GM21528 (cell line): Measurements from ENCODE around the gene ZMYM5.
"Not testable (repeated sequence)": the region's sequence is repeated elsewhere in the genome, so short reads cannot be mapped to it uniquely, and the experiment has no call there.

Source experiments
- ATAC-seq: cut with Tn5 transposase; IDR thresholded peaks from one replicate; pipeline ENCODE4 v1.9.1; 2021; ENCODE audit warnings: mild to moderate bottlenecking, moderate library complexity; ENCODE audit not compliant: unreplicated experiment, low FRiP score

Gene ZMYM5

DNA sequence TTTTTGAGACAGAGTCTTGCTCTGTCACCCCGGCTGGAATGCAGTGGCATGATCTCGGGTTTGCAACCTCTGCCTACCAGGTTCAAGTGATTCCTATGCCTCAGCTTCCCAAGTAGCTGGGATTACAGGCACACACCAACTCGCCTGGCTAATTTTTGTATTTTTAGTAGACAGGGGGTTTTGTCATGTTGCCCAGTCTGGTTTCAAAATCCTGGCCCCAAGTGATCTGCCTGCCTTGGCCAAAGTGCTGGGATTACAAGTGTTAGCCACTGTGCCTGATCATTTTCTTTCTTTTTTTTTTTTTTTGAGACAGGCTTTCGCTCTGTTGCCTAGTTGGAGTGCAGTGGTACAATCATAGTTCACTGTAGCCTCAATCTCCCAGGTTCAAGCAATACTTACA is 28.7 kb downstream of the ZMYM5 start:
- ATAC-seq: no peak

DNA sequence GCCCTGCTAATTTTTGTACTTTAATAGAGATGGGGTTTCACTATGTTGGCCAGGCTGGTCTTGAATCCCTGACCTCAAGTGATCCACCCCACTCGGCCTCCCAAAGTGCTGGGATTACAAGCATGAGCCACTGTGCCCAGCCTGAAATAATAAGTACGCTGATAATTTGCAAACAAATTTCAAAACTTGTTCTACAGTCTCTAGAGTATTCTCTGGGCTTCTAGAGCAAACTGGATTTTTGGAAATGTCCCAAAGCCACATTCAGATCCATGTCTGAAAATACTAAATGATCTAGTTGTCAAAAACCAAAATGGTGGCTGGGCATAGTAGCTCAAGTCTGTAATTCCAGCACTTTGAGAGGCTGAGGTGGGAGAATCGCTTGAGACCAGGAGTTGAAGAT is 40.8 kb downstream of the ZMYM5 start:
- ATAC-seq: no peak

DNA sequence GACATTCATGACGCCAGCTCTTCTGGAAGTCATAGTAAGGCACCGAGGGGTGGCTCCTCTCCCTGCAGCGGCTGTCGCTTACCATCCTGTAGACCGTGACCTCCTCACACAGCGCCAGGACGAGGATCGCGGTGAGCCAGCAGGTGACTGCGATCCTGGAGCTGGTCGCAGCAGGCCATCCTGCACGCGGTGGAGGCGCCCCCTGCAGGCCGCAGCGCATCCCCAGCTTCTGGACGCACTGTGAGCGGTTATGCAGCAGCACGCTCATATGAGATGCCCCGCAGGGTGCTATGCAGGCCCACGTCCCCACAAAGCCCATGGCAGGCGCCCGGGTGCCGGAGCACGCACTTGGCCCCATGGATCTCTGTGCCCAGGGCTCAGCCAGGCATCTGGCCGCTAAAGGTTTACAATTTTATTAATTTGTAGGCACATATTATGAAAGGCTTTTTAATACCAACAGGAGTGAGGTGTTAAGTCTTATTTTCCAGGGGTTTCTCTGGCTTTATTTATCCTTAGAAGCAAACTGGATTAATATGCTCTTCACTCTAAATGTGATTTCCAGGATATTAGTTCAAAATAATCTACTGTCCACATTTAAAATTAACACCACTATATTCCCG is 45.1 kb downstream of the ZMYM5 start:
- no peak for ATAC-seq

DNA sequence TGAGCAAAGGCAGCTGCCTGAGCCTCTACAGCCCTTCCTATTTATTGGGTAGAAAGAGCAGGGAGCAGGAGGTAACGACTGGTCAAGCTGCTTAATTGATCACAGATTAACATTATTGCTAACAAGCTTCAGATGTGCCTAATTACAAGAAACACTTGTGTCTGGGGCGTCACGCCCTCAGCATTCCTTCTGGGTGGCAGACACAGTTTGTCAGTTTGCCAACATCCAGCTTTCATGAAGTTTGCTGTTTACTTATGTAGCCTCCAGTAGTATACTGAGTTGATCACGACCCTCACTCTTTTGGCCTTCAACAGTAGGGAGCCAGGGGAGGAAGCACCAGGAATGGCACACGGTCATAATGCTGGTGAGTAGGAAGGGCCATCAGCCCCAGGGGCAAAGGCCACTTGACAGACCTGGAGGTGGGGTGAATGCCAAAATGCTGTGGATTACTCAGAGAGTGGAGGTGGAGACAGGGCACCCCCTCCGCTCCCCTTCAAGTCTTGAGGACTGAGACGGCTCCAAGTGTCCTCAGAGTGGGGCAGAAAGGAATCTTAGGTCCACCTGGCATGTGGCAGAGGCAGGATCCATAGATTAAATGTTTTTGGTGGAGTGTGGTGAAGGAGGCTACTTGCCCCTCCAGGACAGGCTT is 45.8 kb downstream of the ZMYM5 start:
- no peak for ATAC-seq

DNA sequence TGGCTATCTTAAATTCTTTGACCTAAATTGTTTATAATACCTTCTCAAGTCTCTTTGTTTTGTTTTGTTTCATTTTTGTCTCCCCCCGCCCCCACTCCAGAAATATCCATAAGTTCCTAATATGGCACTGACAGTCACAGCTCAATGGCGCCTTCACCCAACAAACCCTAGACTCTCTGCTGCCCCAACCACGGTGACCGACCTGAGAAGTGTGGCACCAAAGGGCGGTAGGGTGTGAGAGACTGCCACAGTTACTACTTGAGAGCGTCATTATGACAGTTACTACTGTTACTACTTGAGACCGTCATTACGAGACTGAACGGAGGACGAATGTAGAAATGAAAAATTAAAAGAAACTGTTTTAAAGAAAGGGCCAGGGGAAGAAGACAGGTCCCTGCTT is 46.3 kb downstream of the ZMYM5 start:
- no peak for ATAC-seq

DNA sequence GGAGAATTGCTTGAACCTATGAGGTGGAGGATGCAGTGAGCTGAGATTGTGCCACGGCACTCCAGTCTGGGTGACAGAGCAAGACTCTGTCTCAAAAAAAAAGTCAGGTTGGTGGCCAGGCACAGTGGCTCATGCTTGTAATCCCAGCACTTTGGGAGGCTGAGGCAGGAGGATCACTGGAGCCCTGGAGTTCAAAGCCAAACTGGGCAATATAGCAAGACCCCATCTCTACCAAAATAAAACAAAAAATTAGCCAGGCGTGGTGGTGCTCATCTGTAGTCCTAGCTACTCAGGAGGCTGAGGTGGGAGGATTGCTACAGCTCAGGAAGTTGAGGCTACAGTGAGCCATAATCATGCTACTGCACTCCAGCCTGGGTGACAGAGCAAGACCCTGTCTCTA is 47.6 kb downstream of the ZMYM5 start:
- ATAC-seq: not testable (repeated sequence)

DNA sequence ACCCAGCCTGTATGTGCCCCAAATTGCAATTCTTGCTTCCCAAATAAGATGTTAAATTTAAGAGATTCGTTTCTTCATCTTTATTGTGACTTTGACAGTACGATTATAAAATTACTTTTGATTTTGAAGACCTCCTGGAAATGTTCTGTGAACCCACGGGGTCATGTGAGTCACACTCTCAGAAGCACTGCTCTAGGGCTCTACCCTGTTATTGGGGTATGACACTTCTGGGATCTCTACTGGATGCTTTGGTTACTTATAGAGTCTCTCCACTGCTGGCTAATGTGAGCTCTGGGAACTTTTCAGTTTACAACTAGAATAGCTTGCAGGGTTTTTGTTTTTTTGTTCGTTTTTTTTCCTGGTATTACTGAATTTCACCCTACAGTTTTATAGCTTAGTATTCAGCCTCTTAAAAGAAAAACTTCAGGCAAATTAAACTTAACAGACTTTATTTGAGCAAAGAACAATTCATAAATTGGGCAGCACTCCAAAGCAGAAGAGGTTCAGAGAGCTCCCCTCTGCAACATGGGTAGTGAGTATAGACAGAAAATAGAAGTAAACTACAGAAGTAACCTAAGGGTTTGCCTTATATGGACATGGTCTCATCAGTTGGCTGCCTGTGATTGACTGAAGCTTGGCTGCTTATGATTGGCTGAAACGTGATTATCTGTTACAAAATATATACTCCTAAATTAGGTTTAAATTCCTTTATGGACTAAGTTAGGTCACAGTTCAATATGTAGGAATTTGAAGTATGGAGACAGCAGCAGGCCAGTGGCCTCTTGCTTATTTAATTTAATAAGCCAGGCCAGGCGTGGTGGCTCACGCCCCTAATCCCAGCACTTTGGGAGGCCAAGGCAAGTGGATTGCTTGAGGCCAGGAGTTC is 52.2 kb downstream of the ZMYM5 start:
- ATAC-seq: no peak

DNA sequence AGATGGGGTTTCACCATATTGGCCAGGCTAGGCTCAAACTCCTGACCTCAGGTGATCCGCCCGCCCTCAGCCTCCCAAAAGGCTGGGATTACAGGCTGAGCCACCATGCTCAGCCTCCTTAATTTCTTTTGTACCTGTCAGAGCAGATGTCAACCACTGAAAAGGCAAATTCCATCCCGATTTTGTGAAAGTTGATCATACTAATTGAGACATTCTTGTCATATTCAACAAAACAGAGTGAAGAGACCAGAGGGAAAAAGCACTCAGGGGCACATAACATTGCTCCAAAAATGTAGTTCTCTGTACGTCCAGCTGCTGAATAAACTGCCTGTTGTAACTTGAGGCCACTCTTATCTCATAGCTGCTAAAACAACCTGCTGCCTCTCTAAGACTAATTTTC is 53.3 kb downstream of the ZMYM5 start:
- no peak for ATAC-seq

DNA sequence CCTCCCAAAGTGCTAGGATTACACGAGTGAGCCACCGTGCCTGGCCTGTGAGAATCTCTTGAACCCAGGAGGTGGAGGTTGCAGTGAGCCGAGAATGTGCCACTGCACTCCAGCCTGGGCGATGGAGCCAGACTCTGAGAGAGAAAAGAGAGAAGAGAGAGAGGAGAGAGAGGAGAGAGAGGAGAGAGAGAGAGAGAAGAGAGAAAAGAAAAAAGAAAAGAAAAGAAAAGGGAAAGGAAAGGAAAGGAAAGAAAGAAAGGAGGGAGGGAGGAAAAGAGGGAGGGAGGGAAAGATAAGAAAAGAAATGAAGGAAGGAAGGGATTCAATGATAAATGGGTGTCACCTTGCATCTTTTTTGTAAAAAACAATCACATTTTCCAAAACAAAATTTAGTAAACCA is 57.7 kb downstream of the ZMYM5 start:
- ATAC-seq: no peak

DNA sequence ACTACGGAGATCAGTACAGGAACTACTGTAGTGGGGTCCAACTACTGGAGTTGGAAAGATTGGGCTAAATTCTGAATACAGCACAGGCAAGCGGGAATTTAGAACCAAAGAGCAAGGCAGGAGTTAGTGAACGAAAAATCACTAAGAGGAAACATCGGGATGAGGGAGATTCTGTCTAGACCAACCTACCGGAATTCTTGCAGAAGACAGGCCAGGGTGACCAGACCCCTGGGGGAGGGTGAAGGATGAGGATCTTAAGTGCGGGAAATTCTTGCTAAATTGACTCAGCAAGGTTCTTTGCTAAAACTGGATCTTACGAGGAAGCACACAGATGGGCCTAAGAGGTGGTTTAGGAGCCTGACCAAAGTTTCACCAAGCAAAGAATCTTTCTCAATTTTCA is 67.5 kb downstream of the ZMYM5 start:
- no peak for ATAC-seq

DNA sequence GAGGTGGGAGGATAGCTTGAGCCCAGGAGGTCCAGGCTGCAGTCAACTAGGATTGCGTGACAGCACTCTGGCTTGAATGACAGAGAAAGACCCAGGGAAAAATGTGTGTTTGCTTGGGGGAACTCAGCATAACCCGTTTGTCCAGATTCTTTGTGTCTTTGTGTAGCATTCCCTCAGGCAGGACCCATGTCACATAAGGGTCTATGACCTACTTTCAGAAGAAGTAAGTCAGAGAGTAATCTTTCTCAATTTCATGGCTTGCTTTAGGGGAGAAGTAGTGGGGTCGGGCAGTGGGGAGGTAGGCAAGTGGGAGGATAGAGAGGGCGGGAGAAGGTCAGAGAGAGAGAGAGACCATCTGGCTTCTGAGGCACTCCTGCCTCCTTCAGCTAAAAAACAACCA is 68.8 kb downstream of the ZMYM5 start:
- ATAC-seq: no peak

DNA sequence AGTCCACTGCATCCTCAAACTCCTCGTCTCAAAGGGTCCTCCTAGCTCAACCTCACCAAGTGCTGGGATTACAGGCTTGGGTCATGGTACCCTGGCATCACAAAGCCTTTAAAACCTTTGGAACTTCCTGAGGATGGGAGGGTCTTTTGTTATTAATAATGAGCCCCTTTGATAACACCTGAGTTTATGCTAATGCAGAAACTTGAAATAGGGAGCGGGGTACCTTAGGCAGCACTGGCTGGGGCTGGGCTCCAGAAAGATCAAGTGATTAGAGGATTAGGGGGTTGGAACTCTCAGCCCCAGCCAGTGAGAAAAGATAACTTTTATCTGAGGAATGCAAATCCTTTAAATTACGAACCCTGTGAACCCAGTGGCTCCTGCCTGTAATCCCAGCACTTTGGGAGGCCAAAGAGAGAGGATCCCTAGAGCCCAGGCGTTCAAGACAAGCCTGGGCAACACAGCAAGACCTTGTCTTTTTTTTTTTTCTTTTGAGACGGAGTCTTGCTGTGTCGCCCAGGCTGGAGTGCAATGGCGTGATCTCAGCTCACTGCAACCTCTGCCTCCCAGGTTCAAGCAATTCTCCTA is 71.4 kb downstream of the ZMYM5 start:
- no peak for ATAC-seq

DNA sequence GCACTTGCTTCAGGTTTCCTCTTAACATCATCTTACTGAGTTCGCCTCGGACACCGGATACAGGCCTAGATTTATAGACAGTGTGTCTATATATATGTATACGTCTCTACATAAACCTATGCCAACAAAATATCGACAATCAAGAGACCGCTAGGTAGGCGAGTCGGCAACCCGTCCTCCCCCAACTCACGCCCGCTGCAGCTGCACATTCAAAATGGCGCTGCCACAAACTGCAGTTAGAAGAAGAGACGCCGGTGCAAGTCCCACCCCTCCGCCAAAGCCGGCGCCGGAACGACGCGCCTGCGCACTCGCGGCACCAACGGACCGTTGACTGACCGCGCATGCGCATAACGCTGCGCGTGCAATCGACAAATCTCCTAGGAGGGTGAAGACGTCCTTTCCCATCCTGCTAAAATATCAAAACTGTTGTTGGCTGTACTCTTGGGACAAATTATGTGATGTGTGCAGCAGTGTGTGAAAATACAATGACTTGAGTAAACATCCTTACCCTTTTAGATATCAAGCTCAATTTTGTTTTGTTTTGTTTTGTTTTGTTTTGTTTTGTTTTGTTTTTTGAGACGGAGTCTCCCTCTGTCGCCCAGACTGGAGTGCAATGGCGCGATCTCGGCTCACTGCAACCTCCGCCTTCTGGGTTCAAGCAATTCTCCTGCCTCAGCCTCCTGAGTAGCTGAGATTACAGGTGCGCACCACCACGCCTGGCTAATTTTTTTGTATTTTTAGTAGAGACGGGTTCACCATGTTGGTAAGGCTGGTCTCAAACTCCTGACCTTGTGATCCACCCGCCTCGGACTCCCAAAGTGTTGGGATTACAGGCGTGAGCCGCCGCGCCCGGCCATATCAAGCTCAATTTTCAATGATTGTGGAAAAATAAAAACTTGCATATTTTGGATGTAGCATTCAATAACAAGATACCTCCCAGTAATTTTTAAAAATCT is 80.4 kb downstream of the ZMYM5 start, which contains the start of gene PSPC1:
PSPC1 (minus strand) TSS at position 219 of the 956 bp plus-strand sequence; CDS start at position 31, 188 bp downstream.
- peak; percentile 79 for ATAC-seq

DNA sequence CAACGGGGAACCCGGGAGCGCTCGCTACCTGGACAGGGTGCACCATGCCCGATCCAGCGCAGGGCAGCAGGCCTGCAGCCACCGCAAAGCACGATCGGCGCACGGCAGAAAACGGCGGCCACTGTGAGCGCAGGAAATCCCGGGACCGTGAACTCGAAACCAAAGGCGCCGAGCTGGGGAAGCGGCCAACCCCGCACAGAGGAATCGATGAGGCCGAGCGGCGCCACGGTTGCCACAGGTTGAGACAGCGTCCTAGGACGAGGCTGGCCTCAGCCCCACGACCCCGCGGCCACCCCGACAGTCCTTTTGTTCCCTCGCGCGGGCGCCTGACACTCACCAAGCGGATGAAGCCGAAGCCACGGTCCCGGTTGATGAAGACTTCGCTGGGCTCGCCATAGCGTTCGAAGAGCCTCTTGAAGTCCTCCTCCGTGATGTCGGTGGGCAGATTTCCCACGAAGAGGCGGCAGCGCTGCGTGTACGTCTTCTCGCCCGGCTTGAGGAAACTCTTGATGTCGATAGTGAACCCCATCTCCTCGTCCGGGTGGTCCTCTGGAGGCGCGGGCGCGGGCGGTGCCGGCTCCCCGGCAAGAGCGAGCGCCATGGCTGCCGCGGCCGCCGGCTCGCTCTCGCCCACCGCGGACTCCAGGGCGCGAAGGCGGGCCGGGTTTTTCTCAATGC is 81.3 kb downstream of the ZMYM5 start:
- peak; percentile 50 for ATAC-seq

DNA sequence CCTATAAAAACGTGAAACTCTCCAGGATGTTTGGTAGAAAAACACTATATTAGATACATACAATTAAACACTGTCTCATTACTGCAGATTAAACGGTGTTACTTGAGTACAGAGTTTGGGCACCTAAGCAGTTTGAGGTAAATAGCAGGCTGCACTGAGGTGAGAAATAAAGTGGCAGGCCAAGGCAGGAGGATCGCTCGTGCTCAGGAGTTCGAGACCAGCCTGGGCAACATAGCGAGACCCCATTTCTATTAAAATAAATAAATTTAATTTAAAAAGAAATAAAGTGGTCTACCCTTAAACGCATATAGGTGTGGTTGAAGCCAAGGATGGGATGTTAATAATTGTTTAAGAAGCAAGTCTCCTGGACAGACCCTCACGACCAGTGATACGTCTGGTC is 81.9 kb downstream of the ZMYM5 start:
- no peak for ATAC-seq

DNA sequence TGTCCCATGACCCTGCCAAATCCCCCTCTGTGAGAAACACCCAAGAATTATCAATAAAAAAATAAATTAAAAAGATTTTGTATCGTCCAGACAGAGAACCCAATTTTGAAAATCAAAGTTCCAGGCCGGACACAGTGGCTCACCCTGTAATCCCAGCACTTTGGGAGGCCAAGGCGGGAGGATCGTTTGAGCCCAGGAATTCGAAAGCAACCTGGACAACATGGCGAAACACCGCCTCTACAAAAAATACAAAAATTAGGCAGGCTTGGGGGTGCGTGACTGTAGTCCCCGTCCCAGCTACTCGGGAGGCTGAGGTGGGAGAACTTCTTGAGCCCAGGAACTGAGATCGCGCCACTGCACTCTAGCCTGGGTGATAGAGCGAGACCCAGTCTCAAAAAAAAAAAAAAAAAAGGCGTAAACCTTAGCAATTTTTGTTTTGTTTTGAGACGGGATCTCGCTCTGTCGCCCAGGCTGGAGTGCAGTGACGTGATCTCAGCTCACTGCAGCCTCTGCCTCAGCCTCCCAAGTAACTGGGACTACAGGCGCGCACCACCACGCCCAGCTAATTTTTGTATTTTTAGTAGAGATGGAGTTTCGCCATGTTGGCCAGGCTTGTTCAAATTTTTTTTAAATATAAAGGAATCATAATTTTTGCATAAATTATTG is 82.6 kb downstream of the ZMYM5 start:
- ATAC-seq: not testable (repeated sequence)
